ENCODE data around the gene C6orf141. TPM values are rescaled to one million over a fixed set of nuclear protein-coding genes. Genes with fewer than 3 reads are reported as not detected.

The C6orf141 gene
- total RNA-seq, 1 experiment from 2014 or later: 31.6 TPM

GRCh38 chr6:49551078-49551865 lies 804 bp downstream of the C6orf141 start:
- TSS peak; percentile 49 for BruUV-seq (replicated peaks)

More at GRCh38 chr6:49551078-49551865, 804 bp downstream of the C6orf141 start:
- no peaks in the 10 kb centered on the region for H3K9me2 ChIP-seq (ENCODE audit: insufficient read depth)
- POLR2A ChIA-PET: interaction anchor here (0.7 to 2.4 kb wide), 7 partner anchors 9 to 72 kb away, joined by 3 to 7 read pairs (median 5); no protein-coding TSS in a partner anchor
- ATAC-seq: peak; percentile 34
- RAD21 ChIA-PET (ENCODE audit: low non-redundant PET in 1 of 2, low total read pairs in 2 of 2, uncharacterized antibody in 2 of 2, unreplicated experiment in 2 of 2): no interaction called here
- H2AFZ ChIP-seq (ENCODE audit: low read depth, low read length, poor library complexity, severe bottlenecking): no peak overlapping the region
- peak overlapping the region; percentile 82 for H3K9ac ChIP-seq (ENCODE audit: low read length)
- peaks cover 32% of the 10 kb centered on the region for H3K79me2 ChIP-seq (ENCODE audit: insufficient read depth, low read length)
- no peaks in the 10 kb centered on the region for H3K27me3 ChIP-seq (ENCODE audit: insufficient read depth, low read length)
- intact Hi-C loops (cut with micrococcal nuclease): no loop called here
- H3K4me1 ChIP-seq (ENCODE audit: control insufficient read depth in 1 of 2, insufficient read depth in 2 of 2, low read length in 2 of 2): peaks cover 50 to 71% of the 10 kb centered on the region in 2 experiments
- H3K4me2 ChIP-seq (ENCODE audit: low read length): peak overlapping the region; percentile 98
- peak overlapping the region; percentile 81 for H3K27ac ChIP-seq (ENCODE audit: low read depth, low read length)
- no peaks in the 10 kb centered on the region for H3K9me3 ChIP-seq (ENCODE audit: control insufficient read depth in 1 of 2, insufficient read depth in 1 of 2, low read depth in 1 of 2, low read length in 2 of 2)
- TF ChIP-seq REST (IDR thresholded peaks at IDR 0.05; ENCODE audit: low read depth) (no peak), YY1 (IDR thresholded peaks at IDR 0.05; ENCODE audit: extremely low read depth, insufficient replicate concordance, low read depth, low read length) (no peak), EGR1 (IDR thresholded peaks at IDR 0.05; ENCODE audit: low read depth) (no peak), FOSL1 (IDR thresholded peaks at IDR 0.05; ENCODE audit: low read depth) (no peak), RAD21 (IDR thresholded peaks at IDR 0.05; ENCODE audit: low read depth) (no peak), SP1 (IDR thresholded peaks at IDR 0.05; ENCODE audit: low read depth) (no peak), CTCF (IDR thresholded peaks at IDR 0.05 in 2 of 3, conservative IDR thresholded peaks at IDR 0.05 in 1 of 3; ENCODE audit: borderline replicate concordance in 1 of 3, insufficient read depth in 1 of 3, low read depth in 2 of 3, low read length in 2 of 3) (no peak), ELF1 (IDR thresholded peaks at IDR 0.05; ENCODE audit: borderline replicate concordance, low read depth) (no peak), ATF3 (IDR thresholded peaks at IDR 0.05) (no peak), TCF7L2 (IDR thresholded peaks at IDR 0.05; ENCODE audit: borderline replicate concordance, extremely low read depth, insufficient read depth, insufficient read length) (no peak), SRF (IDR thresholded peaks at IDR 0.05; ENCODE audit: low read depth) (no peak), ZFX (IDR thresholded peaks at IDR 0.05) (no peak), CBX3 (IDR thresholded peaks at IDR 0.05; ENCODE audit: low read depth) (no peak), CEBPB (IDR thresholded peaks at IDR 0.05; ENCODE audit: low read depth) (no peak), EZH2phosphoT487 (IDR thresholded peaks at IDR 0.05; ENCODE audit: borderline replicate concordance) (no peak), ZNF274 (IDR thresholded peaks at IDR 0.05; ENCODE audit: low read depth, low read length) (no peak)
- TF ChIP-seq, protein P1, sequence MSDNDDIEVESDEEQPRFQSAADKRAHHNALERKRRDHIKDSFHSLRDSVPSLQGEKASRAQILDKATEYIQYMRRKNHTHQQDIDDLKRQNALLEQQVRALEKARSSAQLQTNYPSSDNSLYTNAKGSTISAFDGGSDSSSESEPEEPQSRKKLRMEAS (IDR thresholded peaks at IDR 0.05): no peak; the same call in 1 of the 2 replicates
- H3K4me3 ChIP-seq (replicated peaks in 1 of 2; ENCODE audit: low read depth in 1 of 2, low read length in 2 of 2): peak overlapping the region; percentile 75
- no peak for DNase-seq (ENCODE audit: low read depth, low spot score)
- H4K20me1 ChIP-seq (ENCODE audit: insufficient read depth): no peaks in the 10 kb centered on the region
- CTCF ChIA-PET: interaction anchor here (1.0 to 2.6 kb wide), 3 partner anchors 10 to 19 kb away, joined by 3 to 21 read pairs (median 3); no protein-coding TSS in a partner anchor
- no peaks in the 10 kb centered on the region for H3K36me3 ChIP-seq (ENCODE audit: control insufficient read depth in 1 of 2, insufficient read depth in 2 of 2, low read length in 2 of 2)

All from HCT116 (cell line).